OCI-M1 (cell line): Measurements from ENCODE around the gene PEAK3.
"Not testable (repeated sequence)": the region's sequence is repeated elsewhere in the genome, so short reads cannot be mapped to it uniquely, and the experiment has no call there.

Source experiments
- DNase-seq: peaks from one replicate; lab custom pipeline; 2025; lab: John Stamatoyannopoulos, UW

PEAK3 gene

DNA sequence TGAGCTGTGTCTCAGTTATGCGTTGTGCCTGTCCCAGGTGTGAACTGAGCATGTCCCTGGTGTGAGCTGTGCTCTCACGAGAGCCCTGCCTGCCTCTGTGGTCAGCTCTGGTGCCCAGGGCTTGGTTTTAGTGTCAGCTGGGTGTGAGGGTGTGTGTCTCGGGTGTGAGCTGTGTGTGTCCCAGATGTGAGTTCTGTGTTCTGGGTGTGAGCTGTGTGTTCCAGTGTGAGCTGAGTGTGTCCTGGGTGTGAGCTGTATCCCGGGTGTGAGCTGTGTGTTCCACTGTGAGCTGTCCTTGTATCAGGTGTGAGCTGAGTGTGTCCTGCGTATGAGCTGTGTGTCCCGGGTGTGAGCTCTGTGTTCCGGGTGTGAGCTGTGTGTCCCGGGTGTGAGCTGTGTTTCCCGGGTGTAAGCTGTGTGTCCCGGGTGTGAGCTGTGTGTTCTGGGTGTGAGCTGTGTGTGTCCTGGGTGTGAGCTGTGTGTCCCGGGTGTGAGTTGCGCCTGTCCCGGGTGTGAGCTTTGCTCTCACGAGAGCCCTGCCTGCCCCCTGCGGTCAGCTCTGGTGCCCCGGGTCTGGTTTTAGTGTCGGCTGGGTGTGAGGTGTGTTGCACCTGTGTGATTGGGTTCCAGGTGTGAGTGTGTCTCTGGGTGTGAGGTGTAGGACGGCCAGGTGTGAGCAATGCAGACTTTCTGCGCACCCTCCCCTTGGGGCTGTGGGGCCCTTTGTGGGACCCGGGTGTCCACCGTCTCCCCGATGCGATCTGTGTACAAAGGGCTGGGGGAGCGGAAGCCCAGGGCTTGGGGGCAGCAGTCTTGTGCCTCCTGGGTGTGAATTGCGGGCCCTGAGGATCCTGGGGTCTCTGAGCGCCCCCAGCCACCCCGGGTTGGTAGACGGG is 7.1 kb upstream of the PEAK3 start:
- DNase-seq: no peak

DNA sequence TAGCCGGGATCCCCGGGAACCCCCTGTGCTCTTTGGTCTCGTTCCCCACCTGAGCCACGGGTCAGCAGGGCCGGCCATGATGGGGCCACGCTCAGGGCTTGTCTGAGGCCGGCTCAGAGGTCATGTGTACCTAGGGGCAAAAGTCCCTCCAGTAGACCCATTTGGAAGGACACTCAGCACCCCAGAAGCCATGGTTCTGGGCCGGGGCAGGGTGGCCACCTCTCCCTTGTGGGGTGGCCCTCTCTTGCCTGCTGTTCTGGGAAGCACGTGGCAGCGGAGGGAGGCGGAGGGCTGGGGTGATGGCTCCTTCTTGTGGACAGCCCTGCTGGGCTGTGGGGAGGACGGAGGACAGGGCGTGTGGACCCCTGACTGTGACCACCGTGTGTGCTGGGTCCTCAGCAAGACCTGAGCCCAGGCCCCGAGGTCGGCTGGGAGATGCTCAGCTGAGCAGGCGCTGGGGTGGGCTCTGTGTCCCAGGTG is 6.4 kb upstream of the PEAK3 start:
- no peak for DNase-seq

DNA sequence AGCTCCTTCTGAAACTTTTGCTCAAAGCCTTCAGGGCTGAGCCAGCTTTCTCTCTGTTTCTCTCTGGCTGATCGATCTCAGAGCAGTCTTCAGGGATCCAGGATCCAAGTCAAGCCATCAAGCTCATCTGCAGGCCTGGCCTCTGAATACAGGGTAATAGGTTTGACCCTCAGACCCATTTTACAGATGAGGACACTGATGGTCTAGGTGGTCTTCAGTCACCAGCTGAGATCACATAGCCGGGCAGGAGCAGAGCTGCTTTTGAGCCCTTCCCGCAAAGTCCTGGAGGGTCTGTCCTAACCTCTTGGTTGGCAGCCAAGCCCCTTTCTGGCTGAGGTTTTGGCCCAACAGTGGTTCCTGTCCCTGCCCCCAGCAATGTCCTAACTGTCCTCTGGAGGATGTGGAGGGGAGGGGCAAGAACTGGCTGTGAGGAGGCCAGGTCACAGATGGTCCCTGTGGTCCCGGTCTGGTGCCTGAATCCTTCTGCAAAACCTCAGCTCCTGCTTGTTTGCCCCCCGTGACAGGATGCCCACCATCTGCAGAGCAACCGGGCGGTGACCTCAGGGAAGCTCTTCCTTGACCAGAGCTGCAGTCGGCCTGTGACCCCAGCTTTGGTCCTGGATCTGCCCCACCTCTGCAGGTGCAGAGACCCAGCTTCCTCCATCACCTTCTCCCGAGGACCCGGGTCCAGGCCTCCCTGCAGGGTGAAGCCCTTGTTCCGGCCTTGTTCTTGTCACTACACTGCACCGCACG is 5.8 kb upstream of the PEAK3 start:
- DNase-seq: no peak

DNA sequence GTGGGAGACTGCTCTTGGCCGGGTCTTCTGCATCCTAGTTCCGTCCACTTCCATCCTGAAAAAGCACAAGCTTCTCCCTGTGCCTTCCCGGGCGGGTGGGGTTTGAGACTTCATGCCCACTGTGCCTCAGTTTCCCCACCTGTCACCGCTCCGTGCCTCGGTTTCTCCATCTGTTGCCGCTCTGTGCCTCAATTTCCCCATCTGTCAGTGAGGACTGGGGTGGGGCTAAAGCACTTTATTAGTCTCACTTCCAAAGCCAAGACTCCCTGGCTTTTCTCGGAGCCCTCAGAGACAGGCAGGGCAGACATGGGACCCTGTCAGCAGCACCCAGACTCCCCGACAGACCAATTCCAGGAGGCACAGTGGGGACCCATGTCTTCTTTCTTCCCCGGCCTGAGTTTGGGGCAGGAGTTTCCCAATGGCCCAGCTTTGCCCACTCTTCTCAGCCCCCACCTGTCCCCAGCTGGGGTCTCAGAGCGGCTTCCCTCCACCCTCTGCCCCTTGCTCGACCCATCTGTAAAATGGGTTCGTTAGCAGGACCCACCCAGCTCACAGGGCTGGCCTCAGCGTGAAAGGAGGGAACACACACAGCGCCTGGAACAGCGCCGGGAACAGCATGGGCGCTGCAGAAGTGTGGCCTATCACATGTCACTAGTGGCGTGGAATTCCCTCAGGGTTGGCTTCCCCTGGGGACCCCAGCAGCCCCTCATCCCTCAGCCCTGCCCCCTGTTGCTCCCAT is 4.6 kb upstream of the PEAK3 start:
- DNase-seq: no peak

DNA sequence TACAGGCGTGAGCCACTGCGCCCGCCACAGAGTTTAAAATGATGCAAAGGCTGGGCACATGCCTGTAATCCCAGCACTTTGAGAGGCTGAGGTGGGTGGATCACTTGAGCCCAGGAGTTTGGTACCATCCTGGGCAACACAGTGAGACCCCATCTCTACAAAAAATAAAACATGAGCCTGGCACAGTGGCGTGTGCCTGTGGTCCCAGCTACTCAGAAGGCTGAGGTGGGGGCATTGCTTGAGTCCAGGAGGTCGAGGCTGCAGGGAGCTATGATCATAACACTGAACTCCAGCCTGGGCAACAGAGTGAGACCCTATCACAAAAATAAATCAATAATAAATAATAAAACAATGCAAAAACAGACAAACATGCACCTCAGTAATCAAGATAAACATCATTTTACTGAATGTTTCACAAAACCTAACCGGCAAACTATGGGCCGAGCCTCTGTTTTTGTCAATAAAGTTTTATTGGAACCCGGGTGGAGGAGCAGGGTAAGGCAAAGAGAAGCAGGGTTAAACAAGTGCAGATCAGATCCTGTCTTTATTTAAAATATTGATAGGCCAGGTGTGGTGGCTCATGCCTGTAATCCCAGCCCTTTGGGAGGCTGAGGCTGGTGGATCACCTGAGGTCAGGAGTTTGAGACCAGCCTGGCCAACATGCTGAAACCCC is 2.0 kb upstream of the PEAK3 start:
- DNase-seq: no peak

DNA sequence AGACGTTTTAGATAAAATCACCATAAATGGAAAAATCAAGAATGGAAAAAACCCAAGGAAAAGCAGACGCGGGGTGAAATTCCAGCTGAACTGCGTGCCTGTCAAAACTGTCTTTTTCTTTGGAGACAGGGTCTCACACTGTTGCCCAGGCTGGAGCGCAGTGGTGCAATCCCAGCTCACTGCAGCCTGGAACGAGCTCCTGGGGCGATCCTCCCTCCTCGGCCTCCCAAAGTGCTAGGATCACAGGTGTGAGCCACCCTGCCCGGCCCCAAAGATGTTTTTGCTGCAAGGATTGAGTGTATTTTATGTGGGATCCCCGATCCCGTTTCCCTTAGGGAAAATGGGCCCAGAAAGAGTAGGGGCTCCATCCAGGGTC is 875 bp upstream of the PEAK3 start:
- no peak for DNase-seq

DNA sequence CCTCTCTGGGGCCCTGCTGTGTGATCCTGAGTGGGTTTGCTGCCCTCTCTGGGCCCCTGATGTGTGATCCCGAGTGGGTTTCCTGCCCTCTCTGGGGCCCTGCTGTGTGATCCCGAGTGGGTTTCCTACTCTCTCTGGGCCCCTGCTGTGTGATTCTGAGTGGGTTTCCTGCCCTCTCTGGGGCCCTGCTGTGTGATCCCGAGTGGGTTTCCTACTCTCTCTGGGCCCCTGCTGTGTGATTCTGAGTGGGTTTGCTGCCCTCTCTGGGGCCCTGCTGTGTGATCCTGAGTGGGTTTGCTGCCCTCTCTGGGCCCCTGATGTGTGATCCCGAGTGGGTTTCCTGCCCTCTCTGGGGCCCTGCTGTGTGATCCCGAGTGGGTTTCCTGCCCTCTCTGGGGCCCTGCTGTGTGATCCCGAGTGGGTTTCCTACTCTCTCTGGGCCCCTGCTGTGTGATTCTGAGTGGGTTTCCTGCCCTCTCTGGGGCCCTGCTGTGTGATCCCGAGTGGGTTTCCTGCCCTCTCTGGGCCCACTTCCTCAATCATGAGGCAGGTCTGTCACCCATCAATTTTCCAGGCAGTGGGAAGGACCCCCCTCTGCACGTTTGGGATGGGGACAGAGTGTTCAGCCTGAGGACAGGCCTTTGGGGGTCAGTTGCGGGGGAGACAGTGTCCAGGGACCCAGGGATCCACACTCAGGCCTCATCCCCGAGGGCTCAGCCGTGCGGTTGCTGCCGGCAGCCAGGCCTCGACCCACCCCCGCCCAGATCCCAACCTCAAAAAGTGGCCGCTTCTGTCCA is 512 bp downstream of the PEAK3 start:
- not testable (repeated sequence) for DNase-seq

DNA sequence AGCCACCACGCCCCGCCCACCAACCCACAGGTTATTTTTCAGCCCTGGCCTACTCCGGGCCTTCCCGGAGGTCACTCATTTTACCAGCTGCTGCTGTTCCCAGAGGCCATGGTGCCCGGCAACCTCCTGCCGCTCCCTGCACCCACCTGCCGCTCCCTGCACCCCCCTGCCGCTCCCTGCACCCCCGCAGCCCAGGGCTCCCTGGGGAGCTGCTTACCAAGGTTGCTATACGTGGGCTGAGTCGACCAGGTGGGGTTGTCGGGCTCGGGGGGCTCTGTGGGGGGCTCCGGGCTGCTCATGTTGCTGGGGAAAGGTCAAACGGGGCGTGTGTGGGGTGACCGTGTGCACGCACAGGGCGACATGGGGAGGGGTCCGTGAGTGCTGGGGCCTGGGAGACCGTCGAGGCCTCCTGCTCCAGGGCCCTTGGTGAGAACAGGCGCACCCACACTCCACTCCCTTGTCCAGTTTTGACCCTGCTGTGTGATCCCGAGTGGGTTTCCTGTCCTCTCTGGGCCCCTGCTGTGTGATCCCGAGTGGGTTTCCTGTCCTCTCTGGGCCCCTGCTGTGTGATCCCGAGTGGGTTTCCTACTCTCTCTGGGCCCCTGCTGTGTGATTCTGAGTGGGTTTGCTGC is 1.2 kb downstream of the PEAK3 start:
- DNase-seq: no peak

DNA sequence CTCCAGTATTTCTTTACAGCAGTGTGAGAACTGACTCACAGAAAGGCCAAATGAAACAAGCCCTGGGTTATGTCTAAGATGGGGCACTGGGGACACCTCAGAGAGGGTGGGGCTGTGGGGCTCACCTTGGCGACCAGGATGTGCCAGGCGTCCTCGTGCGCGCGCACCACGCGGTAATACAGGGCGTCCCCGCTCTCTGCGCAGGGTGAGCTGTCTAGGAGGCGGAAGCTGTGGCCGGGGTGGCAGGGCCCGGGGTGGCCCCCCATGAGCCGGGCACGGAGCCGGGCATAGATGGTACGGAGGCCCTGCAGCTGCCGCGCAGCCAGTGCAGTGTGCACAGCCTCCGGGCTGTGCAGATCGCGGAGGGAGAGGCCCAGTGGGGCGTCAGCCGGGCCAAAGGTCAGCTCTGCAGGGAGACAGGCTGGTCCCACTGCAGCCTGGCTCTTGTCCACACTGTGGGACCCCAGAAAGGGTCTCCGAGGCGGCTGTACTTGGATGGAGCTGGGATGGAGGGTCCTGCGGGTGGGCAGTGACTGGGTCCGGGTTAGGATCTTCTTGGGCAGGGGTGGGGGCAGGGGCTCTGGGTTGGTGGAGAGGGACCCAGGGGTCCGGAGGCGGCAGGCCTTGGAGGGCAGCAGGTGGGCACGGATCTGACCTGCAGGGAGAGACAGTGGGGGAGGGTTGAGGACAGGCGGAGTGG is 3.4 kb downstream of the PEAK3 start:
- no peak for DNase-seq

DNA sequence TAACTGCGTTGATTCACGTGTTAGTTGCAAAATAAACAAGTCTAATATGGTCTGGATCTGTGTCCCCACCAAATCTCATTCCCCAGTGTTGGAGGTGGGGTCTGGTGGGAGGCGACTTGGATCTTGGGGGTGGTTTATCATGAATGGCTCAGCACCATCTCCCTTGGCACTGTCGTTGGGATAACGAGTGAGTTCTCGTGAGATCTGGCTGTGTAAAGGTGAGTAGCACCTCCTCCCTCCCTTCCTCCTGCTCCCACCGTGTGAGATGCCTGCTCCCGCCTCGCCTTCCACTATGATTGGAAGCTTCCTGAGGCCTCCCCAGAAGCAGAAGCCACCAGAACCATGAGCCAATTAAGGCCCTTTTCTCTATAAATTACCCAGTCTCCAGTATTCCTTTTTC is 4.8 kb downstream of the PEAK3 start:
- DNase-seq: no peak

DNA sequence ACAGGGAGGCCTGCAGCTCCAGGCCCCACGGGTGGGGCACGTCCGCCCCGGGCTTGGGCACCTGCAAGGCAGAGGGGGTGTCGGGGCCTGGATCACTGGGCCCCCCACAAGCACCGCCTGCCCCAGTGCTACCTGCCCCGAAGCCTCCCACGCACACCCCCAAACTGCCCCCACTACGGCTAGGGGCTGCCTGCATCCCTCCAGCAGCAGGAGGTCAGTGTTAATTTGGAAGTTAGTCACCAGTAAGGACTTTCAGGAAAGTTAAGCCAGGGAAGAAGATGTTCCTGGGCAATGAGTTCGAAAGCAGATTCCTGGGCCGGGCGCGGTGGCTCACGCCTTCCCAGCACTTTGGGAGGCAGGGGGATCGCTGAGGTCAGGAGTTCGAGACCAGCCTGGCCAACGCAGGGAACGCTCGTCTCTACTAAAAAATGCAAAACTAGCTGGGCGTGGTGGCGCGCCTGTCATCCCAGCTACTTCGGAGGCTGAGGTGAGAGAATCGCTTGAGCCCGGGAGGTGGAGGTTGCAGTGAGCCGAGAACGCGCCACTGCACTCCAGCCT is 5.5 kb downstream of the PEAK3 start:
- DNase-seq: no peak

DNA sequence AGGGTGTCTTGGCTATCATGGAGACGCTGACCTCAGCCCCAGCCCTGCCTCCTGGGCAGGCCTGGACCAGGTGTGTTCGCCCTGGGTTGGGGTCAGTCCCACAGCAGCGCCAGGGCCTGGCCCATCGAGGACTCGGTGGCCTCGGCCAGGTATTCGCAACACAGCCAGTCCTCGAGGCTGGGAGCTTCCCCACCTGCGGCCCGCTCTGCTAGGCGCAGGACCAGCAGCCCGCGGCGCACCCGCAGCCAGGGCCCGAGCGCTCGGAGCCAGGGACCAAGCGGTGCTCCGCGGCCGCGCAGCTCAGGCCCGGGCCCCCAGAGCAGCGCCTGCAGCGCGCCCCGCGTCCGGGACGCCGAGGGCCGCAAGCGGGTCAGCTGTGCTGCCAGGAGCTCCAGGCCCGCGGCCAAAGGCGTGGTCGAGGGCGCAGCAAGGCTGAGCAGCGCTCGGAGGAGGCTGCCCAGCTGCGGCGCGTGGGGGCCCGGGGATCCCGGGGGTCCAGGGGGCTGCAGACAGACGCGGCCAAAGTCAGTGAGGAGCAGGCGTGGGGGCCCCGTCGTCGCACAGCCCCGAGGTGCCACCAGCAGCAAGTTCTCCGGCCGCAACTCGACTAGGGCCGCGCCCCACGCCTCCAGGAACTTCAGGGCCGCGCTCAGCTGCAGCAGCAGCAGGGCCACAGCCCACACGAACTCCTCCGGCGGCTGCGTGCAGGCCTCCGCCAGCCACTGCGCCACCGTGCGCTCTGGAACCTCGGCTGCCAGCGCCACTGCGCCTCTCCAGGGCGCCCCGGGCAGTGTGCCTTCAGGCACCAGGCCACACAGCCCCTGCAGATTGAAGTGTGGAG is 6.2 kb downstream of the PEAK3 start:
- DNase-seq: no peak

DNA sequence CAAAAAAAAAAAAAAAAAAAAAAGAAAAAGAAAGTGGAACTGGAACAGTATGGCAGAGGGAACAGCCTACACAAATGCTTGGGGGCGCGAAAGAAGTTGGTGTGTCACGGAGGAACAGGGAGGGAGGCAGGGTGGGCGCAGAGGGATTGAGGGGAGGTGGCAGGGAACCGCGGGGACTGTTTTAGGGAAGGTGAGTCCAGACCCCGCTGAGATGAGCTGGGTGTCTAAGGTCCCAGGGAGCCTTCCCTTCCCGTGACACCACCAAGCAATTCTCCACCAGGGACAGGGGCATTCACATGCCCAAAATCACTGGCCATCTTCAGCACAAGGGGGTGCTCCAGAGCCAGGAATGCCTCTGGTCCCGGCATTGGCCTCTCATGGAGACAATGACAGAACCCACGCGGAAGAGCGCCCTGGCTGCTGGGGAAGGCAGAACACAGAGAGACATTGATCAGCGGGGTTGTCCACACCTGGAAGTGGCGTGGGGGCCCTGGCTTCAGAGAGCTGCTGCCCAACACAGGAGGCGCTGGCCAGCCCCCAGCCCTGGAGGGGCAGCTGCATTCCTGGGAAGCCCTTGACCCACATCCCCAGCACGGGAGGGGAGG is 6.9 kb downstream of the PEAK3 start:
- peak; percentile 75 for DNase-seq

DNA sequence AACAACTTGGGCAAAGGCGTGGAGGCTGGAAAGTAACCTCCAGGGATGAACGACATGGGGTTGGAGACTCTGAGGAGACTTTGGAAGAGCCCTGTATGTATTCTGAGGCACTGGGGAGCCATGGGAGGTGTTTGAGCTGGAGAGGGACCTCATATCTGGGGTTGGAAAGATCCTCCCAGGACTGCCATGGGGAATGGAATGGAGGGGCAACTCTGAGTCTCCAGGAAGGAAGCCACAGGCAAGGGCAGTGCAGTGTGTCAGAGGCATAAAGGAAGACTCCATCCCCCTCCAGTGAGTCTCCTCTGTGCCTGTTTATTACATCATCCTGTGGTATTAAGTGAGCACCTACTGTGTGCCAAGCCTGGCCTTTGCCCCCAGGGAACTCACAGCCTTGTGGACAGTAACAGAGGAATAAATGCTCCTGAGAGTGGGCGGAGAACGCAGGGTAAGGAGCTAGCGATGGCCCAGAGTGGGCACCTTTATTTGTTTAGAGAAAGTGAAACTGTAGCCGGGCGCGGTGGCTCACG is 7.7 kb downstream of the PEAK3 start:
- peak; percentile 51 for DNase-seq

DNA sequence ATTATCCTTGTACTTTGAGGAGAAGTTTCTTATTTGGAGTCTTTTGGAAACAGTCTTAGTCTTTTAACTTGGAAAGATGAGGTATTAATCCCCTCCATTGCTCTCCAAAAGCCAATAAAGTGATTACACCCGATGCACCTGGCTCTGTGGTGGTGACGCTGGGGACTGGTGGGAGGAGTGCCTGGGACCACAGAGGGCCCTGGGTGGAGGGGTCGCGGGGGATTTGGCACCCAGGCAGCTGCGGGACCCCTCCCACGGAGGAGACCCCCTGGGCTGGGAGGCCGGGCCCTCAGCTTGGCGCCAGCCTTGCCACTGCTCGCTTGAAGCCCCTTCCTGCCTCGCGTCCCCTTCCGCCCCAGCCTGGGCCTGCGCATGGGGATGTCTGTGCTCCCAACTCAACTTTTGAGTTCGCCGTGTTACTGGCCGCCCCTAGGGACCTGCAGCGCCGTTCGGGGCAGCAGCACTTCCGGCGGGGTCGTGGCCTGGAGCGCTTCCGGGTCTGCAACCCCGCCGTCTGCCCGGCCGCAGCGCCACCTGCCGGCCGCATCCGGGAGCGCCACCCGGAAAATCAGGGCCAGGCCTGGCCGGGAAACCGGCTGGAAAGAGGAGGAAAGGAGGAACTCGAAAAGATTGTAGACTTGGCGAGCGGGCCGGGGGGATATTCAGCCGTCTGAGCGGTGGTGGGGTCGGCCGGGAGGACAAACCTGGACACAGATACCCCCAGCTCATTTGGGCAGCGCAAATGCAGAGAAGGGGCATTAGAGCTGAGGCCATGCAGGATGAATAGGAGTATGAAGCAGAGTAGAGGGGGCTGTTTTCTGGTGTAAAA is 8.4 kb downstream of the PEAK3 start:
- DNase-seq: peak; percentile 91

DNA sequence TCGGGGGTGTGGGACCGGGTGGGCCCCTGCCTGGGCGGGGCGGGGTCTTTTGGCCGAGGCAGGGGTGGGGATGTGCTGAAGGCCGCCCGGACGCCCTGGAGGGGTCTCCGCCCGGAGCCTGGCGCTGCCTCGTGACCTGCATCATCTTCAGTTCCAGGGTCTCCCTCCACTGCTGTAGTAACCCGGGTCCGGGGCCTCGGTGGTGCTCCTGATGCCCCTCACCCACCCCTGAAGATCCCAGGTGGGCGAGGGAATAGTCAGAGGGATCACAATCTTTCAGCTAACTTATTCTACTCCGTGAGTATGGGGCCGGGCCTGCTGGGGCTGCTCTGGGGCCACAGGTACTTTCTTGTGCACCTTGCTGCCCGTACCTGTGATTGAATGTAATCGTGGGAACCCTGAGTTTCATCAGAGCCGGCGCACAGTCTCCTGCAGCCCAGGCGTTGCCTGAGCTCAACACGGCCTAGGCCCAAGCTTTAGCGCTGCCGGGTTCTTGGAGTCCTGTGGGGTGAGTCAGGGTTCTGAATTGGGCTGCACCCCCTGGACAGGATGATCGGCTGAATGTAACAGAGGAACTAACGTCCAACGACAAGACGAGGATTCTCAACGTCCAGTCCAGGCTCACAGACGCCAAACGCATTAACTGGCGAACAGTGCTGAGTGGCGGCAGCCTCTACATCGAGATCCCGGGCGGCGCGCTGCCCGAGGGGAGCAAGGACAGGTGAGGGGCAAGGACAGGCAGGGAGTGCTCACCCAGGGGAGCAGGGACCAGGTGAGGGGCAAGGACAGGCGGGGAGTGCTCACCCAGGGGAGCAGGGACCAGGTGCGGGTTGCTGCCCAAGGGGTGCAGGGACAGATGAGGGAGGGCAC is 10.5 kb downstream of the PEAK3 start:
- DNase-seq: peak; percentile 26
